Uterus (tissue), 2 donors: ENCODE results near the gene C21orf58.

Experiments
- POLR2A ChIP-seq, 2 donors: fragments of 450-650 bp; IDR thresholded peaks; one replicate each; pipeline ENCODE4 v1.6.1; 2016; ENCODE audit warnings: antibody characterized with exemption in 2 of 2, mild to moderate bottlenecking in 1 of 2, moderate library complexity in 1 of 2
- TF ChIP-seq, protein P1 (sequence below), 4 experiments: fragments of 200-600 bp in 2 of 4; fragments of 450-650 bp in 2 of 4; sonication (generic) in 2 of 4; IDR thresholded peaks; one replicate each; pipeline ENCODE4 v1.5.1; 2016 to 2019; ENCODE audit warnings: antibody characterized with exemption in 4 of 4, mild to moderate bottlenecking in 2 of 4, moderate library complexity in 1 of 4

DNA sequence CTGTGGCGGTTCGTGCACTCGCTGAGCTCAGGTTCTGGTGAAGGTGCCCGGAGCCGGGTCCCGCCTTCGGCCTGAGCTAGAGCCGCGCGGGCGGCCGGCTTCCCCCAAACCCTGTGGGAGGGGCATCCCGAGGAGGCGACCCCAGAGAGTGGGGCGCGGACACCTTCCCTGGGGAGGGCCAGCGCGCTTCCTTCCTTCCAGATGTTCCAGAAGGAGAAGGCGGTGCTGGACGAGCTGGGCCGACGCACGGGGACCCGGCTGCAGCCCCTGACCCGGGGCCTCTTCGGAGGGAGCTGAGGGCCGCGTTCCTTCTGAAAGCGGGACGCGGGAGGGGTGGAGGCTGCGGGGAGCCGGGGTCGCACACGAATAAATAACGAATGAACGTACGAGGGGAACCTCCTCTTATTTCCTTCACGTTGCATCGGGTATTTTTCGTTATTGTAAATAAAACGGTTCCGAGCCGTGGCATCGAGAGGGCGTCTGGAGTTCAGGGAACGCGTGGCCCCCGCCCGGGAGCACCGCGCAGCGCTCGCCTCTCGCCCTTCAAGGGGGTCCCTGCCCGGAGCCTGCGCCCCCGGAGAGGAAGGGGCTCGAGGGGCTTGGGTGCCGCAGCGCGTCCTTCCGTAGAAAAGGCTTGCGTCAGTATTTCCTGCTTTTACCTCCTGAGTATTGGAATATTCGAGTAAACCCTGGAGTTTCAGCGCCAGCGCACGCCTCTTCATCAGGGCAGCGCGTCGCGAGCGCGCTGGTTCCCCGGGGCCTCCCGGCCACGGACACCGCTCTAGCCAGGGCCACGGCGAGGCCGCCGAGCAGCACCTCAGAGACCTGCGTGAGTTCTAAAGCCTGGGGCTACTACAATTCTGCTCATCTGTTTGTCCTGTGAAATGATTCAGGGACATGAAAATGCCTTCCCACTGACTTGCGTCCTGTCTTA, 26.1 kb downstream of the C21orf58 start:
- TF ChIP-seq, protein P1, sequence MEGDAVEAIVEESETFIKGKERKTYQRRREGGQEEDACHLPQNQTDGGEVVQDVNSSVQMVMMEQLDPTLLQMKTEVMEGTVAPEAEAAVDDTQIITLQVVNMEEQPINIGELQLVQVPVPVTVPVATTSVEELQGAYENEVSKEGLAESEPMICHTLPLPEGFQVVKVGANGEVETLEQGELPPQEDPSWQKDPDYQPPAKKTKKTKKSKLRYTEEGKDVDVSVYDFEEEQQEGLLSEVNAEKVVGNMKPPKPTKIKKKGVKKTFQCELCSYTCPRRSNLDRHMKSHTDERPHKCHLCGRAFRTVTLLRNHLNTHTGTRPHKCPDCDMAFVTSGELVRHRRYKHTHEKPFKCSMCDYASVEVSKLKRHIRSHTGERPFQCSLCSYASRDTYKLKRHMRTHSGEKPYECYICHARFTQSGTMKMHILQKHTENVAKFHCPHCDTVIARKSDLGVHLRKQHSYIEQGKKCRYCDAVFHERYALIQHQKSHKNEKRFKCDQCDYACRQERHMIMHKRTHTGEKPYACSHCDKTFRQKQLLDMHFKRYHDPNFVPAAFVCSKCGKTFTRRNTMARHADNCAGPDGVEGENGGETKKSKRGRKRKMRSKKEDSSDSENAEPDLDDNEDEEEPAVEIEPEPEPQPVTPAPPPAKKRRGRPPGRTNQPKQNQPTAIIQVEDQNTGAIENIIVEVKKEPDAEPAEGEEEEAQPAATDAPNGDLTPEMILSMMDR (IDR thresholded peaks at IDR 0.05): no peak
- TF ChIP-seq POLR2A (IDR thresholded peaks at IDR 0.05): no peak
